Right forelimb (tissue), 1 donor: Measurements from ENCODE around the gene DOK3.
A peak's percentile ranks its signal among the peaks of the same experiment; 100 is the strongest.

Experiments
- DNase-seq: peaks from one replicate; pipeline ENCODE4 v3.0.0-alpha.2; 2018

Gene DOK3, protein sequence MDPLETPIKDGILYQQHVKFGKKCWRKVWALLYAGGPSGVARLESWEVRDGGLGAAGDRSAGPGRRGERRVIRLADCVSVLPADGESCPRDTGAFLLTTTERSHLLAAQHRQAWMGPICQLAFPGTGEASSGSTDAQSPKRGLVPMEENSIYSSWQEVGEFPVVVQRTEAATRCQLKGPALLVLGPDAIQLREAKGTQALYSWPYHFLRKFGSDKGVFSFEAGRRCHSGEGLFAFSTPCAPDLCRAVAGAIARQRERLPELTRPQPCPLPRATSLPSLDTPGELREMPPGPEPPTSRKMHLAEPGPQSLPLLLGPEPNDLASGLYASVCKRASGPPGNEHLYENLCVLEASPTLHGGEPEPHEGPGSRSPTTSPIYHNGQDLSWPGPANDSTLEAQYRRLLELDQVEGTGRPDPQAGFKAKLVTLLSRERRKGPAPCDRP

DNA sequence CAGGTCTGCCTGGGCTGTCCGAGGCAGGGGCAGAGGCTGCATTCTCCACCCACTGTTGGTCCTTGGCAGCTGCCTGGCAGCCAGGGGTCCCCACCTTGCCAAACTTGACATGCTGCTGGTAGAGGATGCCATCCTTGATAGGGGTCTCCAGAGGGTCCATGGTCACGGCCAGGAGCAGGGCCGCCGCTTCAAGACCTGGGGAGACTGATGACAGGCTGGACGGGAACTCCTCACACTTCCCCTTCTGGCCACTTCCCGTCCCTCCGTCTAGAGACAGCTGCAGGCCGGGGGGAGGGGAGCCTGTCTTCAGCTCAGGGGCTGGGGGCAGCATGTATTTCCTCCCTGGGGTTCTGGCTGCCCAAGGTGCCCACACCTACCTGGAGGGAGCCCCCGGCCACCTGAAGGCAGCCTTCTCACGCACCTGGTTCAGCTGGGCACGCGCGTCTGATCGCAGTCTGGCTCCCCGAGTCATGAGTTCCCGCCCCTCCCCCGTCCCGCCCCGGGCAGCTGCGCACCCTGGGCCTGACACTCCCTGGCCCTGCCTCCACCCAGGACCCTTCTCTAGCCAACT lies at the start of gene DOK3:
Gene DOK3, minus strand, starts transcription at position 446 of the 571 bp plus-strand sequence. Its CDS starts 286 bp downstream, at position 160.
- DNase-seq, result no peak

DNA sequence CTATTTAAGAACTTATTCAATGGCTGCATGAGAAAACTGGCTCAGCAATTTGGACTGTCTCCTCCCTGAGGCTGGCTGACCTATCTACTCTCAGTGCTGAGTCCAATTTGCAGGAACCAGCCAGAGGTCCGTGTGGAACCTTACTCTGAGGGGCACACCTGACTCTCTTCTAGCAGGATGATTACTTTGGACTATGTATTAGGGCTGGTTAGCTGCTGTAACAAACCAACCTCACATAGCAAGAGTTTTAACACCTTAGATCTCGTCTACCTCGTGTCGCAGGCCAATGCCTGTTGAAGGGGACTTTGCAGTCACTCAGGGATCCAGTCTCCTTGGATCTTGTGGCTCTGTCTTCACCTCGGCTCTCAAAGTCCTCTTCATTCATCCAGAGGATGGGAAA lies 48.2 kb upstream of the DOK3 start:
- DNase-seq, result no peak

DNA sequence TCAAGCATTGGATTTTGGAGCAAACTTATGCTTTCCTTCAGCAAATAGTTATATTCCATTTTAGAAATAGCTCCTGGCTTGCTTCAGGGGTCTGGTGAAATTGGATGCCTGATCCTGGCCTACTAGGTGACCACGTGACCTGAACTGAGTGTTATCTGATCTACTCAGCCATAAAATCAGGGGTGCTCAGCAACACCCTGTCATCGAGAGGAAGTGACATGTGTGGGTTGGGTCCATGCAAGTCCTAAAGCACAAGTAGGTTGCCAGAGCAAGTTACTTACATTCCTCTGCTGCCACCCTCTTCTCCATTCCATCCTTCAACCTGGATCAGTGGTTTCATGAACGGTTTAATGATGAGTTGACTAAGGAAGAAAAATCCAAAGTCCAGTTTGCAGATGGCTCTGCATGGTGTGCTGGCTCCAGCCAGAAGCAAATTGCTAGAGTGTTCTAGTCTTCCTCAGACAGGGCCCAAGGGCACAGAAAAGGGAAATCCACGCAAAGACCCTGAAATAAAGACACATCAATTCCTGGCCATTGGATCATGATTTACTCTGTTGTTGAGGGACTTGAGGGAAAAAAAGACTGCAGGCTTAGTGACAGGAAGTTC lies 47.5 kb upstream of the DOK3 start:
- DNase-seq, result no peak

DNA sequence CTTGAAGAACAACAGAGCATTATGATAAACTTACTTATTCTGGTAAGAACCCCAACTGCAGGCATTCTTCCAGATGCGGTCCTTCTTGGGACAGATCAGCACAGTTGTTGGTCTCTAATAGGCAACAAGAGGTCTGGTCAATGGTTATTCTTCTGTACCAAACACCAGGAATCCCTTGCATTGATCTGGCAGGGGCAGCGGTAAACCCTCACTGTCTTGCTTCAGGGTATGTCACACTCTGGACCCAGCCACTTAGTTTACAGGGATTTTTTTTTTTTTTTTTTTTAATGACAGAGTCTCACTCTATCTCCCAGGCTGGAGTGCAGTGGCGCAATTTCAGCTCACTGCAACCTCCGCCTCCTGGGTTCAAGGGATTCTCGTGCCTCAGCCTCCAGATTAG lies 46.0 kb upstream of the DOK3 start:
- DNase-seq, result no peak

DNA sequence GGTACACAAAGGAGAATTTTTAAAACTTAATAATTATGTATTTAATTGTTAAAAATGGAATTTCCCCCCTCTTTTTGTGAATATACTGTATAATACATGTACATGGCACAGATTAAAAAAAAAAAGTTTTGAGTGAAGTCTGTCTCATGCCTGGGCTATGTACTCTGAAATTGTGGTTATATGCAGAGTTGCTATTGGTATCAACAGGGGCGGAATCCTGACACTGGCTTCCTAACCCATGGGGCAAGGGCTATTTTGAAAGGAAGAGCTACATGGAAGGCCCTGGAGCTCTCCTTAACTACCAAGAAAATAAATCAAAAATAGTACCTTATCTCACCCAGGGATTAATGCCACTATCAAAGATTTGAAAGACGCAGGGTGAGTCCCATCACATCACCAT lies 45.6 kb upstream of the DOK3 start:
- no peak for DNase-seq

DNA sequence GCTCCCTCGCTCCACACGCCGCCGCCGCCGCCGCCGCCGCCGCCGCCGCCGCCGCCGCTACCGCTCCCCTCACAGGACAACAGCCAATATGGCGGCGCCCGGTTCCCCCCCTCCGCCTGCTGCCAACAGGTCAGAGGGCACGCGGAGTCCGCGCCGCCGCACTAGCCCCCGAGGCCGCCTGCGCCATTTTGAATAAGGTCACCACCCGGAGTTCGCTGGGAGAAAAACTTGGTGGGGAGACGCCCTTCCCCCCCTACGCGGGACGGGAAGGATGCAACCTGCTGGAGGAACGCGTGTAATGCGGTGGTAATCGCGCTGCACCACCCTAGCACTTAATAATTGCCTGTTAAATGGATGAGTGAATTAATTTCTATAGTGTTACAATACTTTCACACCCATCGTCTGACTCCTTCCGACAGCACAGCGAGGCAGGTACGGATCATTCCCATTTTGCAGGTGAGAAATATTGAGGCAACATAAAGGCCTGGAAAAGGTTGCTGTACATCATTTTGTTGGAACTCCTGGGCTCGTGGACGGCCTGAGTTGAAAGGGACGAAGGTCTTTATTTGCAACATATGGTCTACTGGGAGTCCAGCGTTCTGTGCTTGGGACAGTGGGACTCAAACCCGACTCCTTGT lies 45.0 kb upstream of the DOK3 start, which contains the start of gene FAM193B:
Gene FAM193B, minus strand, starts transcription at position 90 of the 638 bp plus-strand sequence. CDS start 105 bp downstream, outside the sequence.
- peak; percentile 97 for DNase-seq

DNA sequence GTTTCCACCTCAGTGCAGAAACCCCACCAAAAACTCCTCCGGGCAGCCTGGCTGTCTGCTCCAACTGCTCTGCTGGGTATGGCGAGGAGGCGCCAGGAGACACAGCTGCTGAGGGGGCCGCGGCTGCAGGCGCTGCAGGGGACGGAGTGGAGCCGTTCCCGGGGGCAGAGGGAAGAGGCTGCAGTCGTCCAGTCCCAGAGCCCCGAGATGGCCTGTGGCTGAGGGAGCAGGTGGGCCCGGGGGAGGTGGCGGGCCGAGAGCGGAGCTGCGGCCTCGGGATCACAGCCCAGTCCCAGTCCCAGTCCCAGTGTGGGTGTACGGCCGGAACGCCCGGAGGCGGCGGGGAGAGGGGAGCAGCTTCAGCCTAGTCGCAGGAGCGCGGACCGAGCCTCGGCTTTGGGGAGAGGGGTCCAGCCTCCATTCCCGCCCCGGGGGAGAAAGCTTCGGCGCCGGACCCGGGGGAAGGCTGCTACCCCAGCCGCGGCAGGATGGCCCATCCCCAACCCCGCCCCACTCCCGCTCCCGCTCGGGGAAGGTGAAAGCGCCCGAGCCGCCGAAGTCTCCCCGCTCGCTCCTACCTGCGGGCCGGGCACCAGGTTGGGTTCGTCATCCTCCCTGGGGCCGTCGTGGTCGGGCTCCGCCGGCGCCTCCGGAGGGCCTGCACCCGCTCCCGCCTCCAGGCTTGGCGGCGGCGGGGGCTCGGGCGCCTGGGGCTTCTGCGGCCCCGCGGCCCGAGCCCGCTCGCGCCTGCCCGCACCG lies 44.2 kb upstream of the DOK3 start:
- DNase-seq, result peak; percentile 64

DNA sequence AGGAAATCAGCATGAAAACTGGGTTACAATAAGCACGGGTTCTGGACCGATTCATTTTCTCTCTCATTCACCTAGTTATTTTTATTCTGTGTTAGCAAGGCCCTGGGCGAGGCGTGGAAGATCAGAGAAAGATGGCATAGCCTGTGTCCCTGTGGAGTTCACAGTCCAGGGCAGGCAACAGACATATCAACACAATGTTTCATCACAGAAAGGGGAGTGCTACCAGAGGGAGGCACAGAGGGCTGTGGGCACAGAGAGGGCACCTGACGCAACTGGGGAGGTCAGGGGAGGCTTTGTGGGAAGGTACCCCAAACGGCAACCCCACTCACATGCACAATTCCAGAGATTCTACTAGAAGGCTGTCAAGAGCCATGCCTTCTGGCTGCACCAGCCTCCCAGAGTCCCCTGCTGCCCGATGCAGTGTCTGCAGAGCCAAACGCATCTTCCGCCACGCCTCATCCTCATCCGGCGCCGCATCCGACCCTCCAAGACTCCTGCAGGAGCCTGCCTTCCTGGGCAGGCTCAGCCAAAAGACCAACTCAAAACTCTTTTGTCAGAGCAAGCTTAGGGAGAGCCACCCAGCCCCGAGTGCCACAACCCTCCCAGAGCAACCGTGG lies 43.3 kb upstream of the DOK3 start:
- no peak for DNase-seq

DNA sequence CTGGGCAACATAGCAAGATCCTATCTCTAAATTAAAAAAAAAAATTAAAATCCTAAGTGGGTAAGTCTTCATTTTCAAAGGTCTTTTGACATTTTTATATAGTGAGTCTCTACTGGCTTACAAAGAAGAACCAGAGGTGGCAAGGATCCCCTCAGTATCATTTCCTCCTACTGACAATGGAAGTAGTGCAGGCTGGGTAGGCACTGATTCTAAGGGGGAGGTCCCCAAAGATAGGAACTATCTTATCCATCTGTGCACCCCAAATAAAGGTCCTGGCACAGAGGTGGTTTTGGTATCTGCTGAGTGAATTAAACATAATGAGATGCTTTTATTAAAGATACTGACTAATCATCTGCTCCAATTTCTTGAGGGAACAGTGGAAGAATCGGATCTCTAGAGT lies 40.5 kb upstream of the DOK3 start:
- no peak for DNase-seq

DNA sequence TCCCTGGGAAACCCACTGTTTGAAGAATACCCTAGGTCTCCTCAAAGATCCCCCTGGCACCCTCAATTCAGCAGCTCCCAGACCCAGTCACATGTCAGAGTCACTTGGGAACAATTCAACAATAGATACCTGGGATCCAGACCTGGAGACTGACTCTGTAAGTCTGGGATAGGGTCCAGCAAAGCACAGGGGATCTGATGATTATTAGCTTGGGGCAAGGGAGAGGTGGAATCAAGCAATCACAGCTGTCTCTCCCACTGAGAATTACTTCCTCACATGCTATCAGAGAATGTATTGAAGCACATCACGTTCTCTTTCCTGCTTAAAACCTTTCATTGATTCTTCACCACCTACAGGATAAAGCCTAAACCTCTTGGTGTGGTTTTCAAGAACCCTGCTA lies 38.9 kb upstream of the DOK3 start:
- no peak for DNase-seq

DNA sequence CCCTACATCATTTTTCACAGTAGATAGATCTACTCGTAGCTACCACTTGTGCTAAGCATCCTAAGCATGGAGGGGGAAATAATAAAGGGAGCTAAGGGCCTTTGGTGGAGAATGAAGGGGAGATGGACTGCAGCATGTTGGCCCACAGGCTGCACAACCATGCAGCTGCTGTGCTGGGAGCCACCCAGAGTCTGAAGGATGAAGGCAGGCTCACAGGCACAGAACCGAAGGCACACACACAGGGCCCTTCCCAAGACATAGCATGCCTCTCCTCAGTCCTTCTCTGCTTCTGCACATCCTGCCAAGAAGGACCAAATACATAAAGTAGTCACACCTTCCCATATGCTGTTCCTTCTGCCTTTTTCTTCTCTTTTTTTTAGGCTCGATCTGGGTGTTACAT lies 38.1 kb upstream of the DOK3 start:
- no peak for DNase-seq

DNA sequence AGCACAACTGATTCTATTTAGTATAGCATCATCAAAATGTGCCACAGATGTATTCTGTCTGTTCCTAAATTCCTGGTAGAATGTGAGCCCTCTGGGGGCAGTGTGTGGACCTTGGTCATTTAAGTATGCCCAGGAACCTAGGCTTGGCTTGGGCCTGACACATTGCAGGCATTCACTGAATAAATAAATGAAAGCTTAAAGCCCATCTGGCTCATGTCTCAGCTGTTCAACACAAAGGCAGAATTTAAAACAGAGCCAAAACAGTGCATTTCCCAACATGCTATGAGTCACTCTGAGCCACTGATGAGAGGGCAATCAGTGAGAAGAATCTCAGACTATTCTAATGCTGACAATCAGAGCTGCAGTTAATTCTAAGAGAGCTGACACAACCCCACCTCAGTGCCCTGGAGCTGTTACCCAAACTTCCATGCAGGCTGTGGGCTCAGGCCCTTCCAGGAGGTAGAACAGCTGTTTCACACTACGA lies 36.7 kb upstream of the DOK3 start:
- no peak for DNase-seq

DNA sequence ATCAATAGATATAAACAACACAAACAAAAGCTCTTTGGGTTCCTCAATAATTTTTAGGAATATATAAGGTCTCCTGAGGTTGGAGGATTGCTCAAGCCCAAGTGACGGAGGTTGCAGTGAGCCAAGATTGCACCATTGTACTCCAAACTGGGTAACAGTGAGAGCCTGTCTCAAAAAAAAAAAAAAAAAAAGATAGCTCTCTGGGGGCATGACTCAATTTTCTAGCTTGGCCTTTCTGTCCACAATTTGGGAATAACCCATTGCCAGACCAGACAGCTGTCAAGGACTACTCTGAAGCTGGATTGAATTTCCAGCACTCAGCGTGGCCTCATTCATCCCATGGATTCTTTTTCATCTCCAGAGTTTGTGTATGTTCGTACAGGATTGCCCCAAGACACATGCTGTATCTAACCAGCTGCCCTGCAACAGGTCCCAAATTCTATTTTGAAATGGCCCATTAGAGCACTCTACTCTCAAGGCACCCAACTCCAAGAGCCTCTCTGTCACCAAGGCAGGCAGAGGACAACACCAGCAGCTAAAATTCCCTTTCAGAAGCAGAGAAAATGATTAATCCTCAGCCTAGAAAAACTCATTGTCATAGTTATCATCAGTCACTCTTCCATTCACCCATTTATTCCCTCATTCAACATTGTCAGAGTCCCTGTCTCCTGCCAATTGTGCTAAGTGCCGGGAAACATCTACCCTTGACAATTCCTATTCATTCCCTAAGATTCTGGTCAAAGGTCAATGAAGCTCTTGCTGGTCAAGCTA lies 36.0 kb upstream of the DOK3 start:
- peak; percentile 22 for DNase-seq

DNA sequence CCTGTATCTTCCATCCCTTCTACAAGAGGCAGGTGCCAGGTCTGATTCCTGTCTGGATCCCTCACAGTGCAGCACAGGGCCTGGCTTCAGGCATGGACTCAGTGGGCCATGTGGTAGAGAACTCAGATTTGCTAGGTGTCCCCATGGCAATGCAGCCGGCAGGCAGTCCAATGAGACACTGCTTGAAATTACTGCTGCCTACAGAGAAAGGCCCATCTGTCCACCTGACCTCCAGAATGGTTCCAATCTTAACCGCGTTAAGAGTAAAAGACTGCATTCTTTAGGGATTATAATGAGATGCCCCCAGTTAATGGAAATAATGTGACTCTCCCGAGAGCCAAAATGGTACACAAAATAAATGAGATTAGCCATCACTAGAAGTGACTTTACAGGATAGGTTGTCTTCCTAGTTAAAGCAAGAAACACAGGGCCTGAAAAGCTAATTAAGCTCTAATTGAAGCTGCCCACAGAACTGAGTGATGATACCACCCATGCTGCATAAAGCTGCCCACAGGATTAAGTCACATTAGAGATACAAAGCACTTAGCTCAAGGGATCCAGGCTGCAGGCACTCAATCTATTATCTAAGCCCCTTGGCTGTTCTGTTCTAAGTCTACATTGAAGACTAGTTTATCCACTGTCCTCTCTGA lies 33.3 kb upstream of the DOK3 start:
- DNase-seq, result peak; percentile 1

DNA sequence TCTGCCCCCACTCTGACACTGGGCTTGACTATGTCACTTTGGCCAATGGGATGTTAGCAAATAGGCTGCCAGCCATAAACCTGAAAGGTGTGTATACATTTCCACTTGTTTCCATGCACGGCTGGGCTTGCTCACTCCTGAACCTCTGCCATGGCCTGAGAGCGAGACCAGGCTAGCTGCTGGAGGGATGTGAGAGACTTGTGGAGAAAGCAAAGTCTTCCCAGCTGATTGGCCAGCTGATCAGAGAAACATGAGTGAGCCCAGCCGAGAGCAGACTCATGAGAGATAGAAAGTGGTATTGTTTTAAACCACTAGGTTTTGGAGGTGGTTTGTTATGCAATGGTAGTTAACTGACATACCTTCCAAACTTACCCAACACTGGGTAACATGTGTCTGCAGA lies 30.8 kb upstream of the DOK3 start:
- no peak for DNase-seq

DNA sequence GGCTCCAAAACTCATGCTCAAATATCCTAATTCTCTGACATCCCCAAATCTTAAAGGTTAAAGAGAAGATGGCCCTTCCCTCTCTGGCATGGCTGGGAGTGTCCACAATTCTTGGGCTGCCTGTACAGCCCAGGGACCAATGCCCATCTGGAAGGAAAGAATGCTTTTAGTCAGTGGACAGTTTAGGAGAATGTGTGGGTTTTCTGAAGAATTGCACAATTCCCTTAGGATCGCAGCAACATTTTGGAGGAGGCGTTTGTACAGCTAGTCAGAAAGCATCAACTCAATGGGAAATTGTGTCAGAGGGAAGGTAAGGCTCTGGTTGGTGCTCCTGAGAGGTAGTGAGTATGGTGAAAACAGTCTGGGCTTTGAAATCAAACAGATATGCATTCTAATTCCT lies 29.8 kb upstream of the DOK3 start:
- no peak for DNase-seq

DNA sequence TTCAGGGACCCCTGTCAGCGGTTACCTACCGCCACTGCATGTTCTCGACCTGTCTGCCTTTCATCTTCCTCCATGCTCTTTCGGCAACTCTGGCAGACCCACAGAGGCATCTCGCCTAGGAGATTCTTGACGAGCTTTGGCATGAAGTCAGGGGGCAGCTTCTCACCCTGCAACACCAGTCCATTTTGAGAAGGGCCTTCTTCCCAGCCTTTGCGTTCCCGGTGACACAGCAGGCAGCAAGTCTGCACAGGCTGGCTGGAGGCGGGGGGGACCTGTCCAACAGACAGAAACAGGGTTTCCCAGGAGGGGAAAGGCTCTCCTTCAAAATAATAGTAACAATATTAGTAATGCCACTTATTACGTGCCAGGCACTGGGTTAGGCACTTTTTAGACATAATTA lies 29.2 kb upstream of the DOK3 start:
- no peak for DNase-seq

DNA sequence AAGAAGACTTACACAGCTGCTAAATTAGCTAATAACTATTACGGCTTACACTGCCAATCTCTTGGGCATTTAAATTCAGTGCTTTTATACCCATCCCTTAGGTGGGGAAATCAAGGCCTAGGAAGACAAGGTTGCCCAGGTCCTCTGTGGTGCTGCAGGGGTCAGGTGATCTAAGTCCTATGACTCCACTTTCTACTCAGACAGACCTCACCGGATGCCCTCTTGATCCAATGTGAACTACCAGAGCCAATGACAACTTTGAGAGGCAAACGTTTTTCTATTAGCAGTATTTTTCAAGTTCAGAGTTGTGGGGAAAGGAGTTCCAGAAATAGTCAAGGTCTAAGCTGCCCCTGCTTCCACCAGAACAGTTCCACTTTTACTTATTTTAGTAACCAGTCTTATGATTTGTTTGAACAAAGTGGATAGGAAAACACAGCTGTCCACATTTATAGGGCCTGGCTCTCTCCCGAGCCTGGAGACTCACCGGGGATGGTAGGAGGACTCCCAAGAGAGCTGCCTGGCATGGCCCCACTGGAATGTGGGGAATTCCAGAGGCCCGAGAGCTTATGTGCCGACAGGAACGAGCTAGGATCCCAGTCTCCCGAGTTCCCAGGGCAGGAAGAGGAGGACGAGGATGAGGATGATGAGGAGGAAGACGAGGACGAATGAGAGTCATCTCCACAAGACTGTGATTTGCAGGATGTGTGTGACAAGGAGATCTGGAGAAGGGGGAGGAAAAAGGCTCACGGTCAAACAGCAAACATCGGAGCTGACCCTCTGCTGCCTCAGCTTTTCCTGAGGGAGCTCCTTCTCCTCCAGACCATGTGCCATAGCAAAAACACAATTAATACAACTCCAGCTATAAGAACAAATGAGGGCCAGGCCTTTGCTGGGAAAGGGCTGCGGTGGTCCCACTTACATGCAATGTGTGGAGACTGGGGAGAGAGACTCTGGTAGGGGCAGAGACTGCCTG lies 28.0 kb upstream of the DOK3 start:
- peak; percentile 2 for DNase-seq

DNA sequence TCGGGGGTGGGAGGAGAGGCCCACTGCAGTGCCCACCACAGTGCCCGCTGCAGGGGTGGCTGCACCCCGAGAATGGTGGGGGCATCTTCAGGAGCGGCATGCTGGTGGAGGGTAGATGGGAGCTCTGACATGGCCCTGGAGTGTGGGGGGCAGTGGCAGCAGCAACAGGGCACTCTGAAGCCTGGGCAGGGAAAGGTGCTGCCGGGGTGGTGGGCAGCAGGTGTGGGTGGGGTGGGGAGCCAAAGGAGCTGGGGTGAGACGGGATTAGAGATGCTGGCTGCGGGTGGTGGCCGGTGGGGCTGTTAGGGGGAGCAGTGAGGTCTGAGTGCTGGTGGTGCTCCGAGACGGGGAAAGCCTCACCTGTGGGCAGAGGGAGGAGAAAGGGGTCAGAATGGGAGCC lies 26.8 kb upstream of the DOK3 start:
- peak; percentile 9 for DNase-seq

DNA sequence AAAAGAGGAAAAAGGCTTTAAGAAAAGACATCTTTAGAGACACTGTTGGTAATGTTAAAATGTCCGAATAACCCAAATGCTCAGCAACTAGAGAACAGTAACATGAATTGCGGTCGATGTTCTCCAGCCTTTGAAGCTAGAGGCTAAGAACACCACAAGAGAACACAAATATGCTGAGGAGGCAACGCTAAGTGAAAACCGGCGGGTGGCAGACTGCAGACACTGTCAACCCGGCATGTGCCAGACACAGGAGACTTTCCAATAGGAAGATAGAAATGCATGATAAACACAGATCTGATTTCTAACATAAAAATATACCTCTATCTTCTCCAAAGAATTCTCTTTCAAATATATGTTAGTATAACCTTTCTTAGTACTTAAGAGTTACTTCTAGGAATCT lies 25.5 kb upstream of the DOK3 start:
- no peak for DNase-seq
